ENCODE data around the gene WIZ. TPM values are rescaled to one million over a fixed set of nuclear protein-coding genes. Genes with fewer than 3 reads are reported as not detected.

WIZ gene
- total and polyA plus RNA-seq, 2 donors (not counting 1 experiment from before 2014, with no cell fraction given): 15.0 to 24.8 TPM

DNA sequence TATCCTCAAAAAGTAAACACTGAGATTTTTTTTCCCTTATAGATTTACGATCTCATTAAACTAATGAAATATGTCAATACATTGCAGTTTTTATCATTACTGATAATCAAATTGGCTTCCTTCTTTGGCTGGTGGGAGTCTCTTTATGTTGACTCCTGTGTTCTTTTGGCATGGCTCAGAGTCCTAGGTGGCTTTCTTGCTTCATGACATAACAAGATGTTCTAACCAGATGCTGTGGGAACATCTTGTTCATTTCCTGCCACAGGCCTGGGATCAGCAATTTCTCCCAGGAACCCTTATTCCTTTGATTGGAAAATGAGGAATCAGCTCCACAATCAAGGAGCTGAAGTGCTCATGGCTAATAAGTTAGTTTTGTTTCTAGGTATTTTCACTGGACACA, 45.4 kb upstream of the WIZ start:
- DNase-seq: no peak
- H3K4me1 ChIP-seq (ENCODE audit: control insufficient read depth in 2 of 2, insufficient read depth in 2 of 2, low read length in 2 of 2): no peaks in the 10 kb centered on the region

DNA sequence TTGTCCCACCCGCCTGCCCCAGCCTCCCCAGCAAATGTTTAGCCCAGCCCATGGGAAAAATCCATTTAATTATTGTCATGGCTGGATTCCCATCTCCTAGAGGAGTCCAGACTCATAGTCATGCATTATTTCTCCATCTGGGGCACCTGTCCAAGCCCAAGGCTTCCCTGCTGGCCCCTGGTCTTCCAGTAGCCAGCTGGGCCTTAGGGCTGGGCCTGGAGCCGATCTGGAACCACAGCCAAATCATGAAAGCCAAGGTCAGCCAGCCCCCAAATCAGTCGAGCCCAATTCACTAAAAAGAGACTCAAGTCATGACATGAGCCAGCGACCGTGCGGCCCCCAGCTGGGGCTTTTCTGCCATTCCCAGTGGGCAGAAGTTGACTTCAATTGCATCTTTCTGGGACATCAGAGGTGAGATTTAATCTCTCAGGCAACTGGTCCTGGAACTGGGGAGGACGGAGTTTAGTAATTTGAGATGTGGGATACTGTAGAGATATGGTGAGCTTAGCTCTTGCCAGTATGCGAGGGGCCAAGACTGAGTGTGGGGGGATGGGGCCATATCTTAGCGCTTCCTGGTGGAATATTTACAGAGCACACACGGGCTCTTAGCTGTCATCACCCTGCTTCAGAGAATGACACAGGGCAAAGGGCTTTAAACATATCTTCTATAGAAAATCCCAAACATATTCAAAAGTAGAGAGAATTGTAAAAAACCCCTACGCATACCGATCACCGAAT, 38.9 kb upstream of the WIZ start:
- Mint-ChIP-seq H3K9me3 (ENCODE audit: insufficient read depth) (no peaks in the 10 kb centered on the region), H3K27ac (no peak overlapping the region), H3K27me3 (peaks cover 12% of the 10 kb centered on the region), H3K4me1 (no peaks in the 10 kb centered on the region), H3K4me3 (no peak overlapping the region)
- no peaks in the 10 kb centered on the region for H3K27me3 ChIP-seq (replicated peaks in 1 of 4; ENCODE audit: control extremely low read depth in 1 of 4, control insufficient read depth in 3 of 4, insufficient read depth in 4 of 4, low read length in 3 of 4)
- DNase-seq: no peak
- H3K4me1 ChIP-seq (ENCODE audit: control insufficient read depth in 2 of 2, insufficient read depth in 2 of 2, low read length in 2 of 2): no peaks in the 10 kb centered on the region
- no peak for ATAC-seq (ENCODE audit: low read depth)
- H3K36me3 ChIP-seq (replicated peaks in 1 of 2; ENCODE audit: control extremely low read depth in 1 of 2, control insufficient read depth in 1 of 2, extremely low read depth in 1 of 2, insufficient read depth in 2 of 2, low read length in 1 of 2): no peaks in the 10 kb centered on the region
- no peak for TF ChIP-seq EZH2 (IDR thresholded peaks at IDR 0.05; ENCODE audit: borderline replicate concordance, insufficient read depth, low read depth, low read length, poor library complexity, severe bottlenecking)
- TF ChIP-seq, protein P1, sequence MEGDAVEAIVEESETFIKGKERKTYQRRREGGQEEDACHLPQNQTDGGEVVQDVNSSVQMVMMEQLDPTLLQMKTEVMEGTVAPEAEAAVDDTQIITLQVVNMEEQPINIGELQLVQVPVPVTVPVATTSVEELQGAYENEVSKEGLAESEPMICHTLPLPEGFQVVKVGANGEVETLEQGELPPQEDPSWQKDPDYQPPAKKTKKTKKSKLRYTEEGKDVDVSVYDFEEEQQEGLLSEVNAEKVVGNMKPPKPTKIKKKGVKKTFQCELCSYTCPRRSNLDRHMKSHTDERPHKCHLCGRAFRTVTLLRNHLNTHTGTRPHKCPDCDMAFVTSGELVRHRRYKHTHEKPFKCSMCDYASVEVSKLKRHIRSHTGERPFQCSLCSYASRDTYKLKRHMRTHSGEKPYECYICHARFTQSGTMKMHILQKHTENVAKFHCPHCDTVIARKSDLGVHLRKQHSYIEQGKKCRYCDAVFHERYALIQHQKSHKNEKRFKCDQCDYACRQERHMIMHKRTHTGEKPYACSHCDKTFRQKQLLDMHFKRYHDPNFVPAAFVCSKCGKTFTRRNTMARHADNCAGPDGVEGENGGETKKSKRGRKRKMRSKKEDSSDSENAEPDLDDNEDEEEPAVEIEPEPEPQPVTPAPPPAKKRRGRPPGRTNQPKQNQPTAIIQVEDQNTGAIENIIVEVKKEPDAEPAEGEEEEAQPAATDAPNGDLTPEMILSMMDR (IDR thresholded peaks at IDR 0.05): no peak
- H3K4me3 ChIP-seq (ENCODE audit: control extremely low read depth in 1 of 5, extremely low read depth in 1 of 5, insufficient read depth in 1 of 5, low read depth in 2 of 5, low read length in 4 of 5): no peak overlapping the region
- WGBS (ENCODE audit: insufficient coverage): 95% methylated on average over 8 of the region's 13 CpGs
- CTCF ChIA-PET: no interaction called here
- H3K79me2 ChIP-seq (ENCODE audit: control insufficient read depth, insufficient read depth, low read length): no peaks in the 10 kb centered on the region
- H3K27ac ChIP-seq (ENCODE audit: low read length in 2 of 2): no peak overlapping the region
- no peak overlapping the region for H2AFZ ChIP-seq (ENCODE audit: insufficient read depth, low read depth, low read length, poor library complexity, severe bottlenecking)
- peaks cover 0 to 15% (median 6%) of the 10 kb centered on the region in 3 donors for H3K9me3 ChIP-seq (ENCODE audit: control extremely low read depth in 1 of 3, control insufficient read depth in 2 of 3, insufficient read depth in 1 of 3, low read length in 2 of 3)
- H3K9ac ChIP-seq (ENCODE audit: low read length): no peak overlapping the region
- H3K4me2 ChIP-seq (replicated peaks; ENCODE audit: low read depth, low read length, poor library complexity, severe bottlenecking): no peak overlapping the region
- intact Hi-C loops (cut with micrococcal nuclease): no loop called here
- POLR2A ChIA-PET: interaction anchor here (0.6 kb wide), 1 partner anchor 35 kb away, joined by 3 read pairs; no protein-coding TSS in a partner anchor
- H4K20me1 ChIP-seq (ENCODE audit: control insufficient read depth, insufficient read depth, low read length, poor library complexity, severe bottlenecking): no peaks in the 10 kb centered on the region

More for the DNA sequence above, 45.4 kb upstream of the WIZ start:
- H3K4me3 ChIP-seq (ENCODE audit: control extremely low read depth in 1 of 5, extremely low read depth in 1 of 5, insufficient read depth in 1 of 5, low read depth in 2 of 5, low read length in 4 of 5): no peak overlapping the region
- H3K4me2 ChIP-seq (replicated peaks; ENCODE audit: low read depth, low read length, poor library complexity, severe bottlenecking): no peak overlapping the region
- Mint-ChIP-seq H3K27ac (no peak overlapping the region), H3K9me3 (ENCODE audit: insufficient read depth) (no peaks in the 10 kb centered on the region), H3K4me3 (no peak overlapping the region), H3K27me3 (peaks cover 10% of the 10 kb centered on the region), H3K4me1 (no peaks in the 10 kb centered on the region)
- H3K79me2 ChIP-seq (ENCODE audit: control insufficient read depth, insufficient read depth, low read length): no peaks in the 10 kb centered on the region
- no peaks in the 10 kb centered on the region for H3K36me3 ChIP-seq (replicated peaks in 1 of 2; ENCODE audit: control extremely low read depth in 1 of 2, control insufficient read depth in 1 of 2, extremely low read depth in 1 of 2, insufficient read depth in 2 of 2, low read length in 1 of 2)
- no CpG with 5 or more reads among the region's 1 CpG for WGBS (ENCODE audit: insufficient coverage)
- H4K20me1 ChIP-seq (ENCODE audit: control insufficient read depth, insufficient read depth, low read length, poor library complexity, severe bottlenecking): no peaks in the 10 kb centered on the region
- no peak overlapping the region for H3K9ac ChIP-seq (ENCODE audit: low read length)
- no peak for TF ChIP-seq EZH2 (IDR thresholded peaks at IDR 0.05; ENCODE audit: borderline replicate concordance, insufficient read depth, low read depth, low read length, poor library complexity, severe bottlenecking)
- TF ChIP-seq, protein P1 (IDR thresholded peaks at IDR 0.05): no peak
- H2AFZ ChIP-seq (ENCODE audit: insufficient read depth, low read depth, low read length, poor library complexity, severe bottlenecking): no peak overlapping the region
- H3K27me3 ChIP-seq (replicated peaks in 1 of 4; ENCODE audit: control extremely low read depth in 1 of 4, control insufficient read depth in 3 of 4, insufficient read depth in 4 of 4, low read length in 3 of 4): no peaks in the 10 kb centered on the region
- H3K9me3 ChIP-seq (ENCODE audit: control extremely low read depth in 1 of 3, control insufficient read depth in 2 of 3, insufficient read depth in 1 of 3, low read length in 2 of 3): peaks cover 0 to 4% (median 0%) of the 10 kb centered on the region in 3 donors
- H3K27ac ChIP-seq (ENCODE audit: low read length in 2 of 2): no peak overlapping the region
- ATAC-seq (ENCODE audit: low read depth): no peak
- intact Hi-C loops (cut with micrococcal nuclease): no loop called here
- POLR2A ChIA-PET: no interaction called here
- CTCF ChIA-PET: no interaction called here

All from B cell (primary cell).